ENCODE data around the gene SOCS6. TPM values are rescaled to one million over a fixed set of nuclear protein-coding genes. Genes with fewer than 3 reads are reported as not detected.

SOCS6 gene
- total and polyA plus RNA-seq, 4 donors: 5.5 to 30.1 (median 8.7) TPM

- 98% methylated on average over 20 of the region's 20 CpGs for WGBS
- Histone ChIP-seq H3K4me1 (ENCODE audit: control insufficient read depth in 4 of 4, insufficient read depth in 4 of 4, low read length in 3 of 4) (peaks cover 4 to 20% (median 14%) of the 10 kb centered on the region in 4 donors), H3K4me3 (ENCODE audit: low read depth in 1 of 3, low read length in 3 of 3) (no peak overlapping the region), H3K27ac (ENCODE audit: low read depth in 1 of 2, low read length in 2 of 2) (no peak overlapping the region), H3K9ac (ENCODE audit: low read depth in 1 of 2, low read length in 2 of 2) (no peak overlapping the region), H3K9me3 (ENCODE audit: control insufficient read depth in 4 of 4, low read length in 3 of 4) (no peaks in the 10 kb centered on the region), H3K27me3 (ENCODE audit: control insufficient read depth in 4 of 4, insufficient read depth in 4 of 4, low read length in 3 of 4) (no peaks in the 10 kb centered on the region), H3K36me3 (ENCODE audit: control insufficient read depth in 4 of 4, insufficient read depth in 3 of 4, low read depth in 1 of 4, low read length in 3 of 4) (peaks cover 0 to 13% (median 12%) of the 10 kb centered on the region in 4 donors)
- TF ChIP-seq GABPA (IDR thresholded peaks at IDR 0.05 in 1 of 2, conservative IDR thresholded peaks at IDR 0.05 in 1 of 2): no peak
- TF ChIP-seq TAF1 (conservative IDR thresholded peaks at IDR 0.05): no peak
- no peak for TF ChIP-seq YY1 (IDR thresholded peaks at IDR 0.05)
- no peak for TF ChIP-seq RAD21 (IDR thresholded peaks at IDR 0.05)
- no peak for TF ChIP-seq EGR1 (IDR thresholded peaks at IDR 0.05; ENCODE audit: low read depth in 2 of 2)
- TF ChIP-seq JUND (IDR thresholded peaks at IDR 0.05): no peak
- no peak for TF ChIP-seq SP1 (IDR thresholded peaks at IDR 0.05)
- TF ChIP-seq HNF4G (IDR thresholded peaks at IDR 0.05): no peak
- no peak for TF ChIP-seq CTCF (IDR thresholded peaks at IDR 0.05; ENCODE audit: low read depth, low read length, missing input control)
- no peak for TF ChIP-seq NR2F2 (IDR thresholded peaks at IDR 0.05)
- no peak for TF ChIP-seq MAX (IDR thresholded peaks at IDR 0.05)
- no peak for TF ChIP-seq REST (IDR thresholded peaks at IDR 0.05)
- TF ChIP-seq FOXA1 (IDR thresholded peaks at IDR 0.05): no peak
- TF ChIP-seq FOXA2 (IDR thresholded peaks at IDR 0.05): no peak
- no peak for TF ChIP-seq ATF3 (IDR thresholded peaks at IDR 0.05)
- no peak for TF ChIP-seq ZBTB33 (IDR thresholded peaks at IDR 0.05)
- TF ChIP-seq RXRA (IDR thresholded peaks at IDR 0.05): no peak
- no peak for TF ChIP-seq HNF4A (conservative IDR thresholded peaks at IDR 0.05)
- no peak for DNase-seq (ENCODE audit: low spot score)
Observed at GRCh38 chr18:70324897-70325296, 36.1 kb downstream of the SOCS6 start.

Measured in liver (tissue), 9 donors.